Endothelial cell (in vitro differentiated cells): ENCODE results near the gene CCL27. TPM values are rescaled to one million over a fixed set of nuclear protein-coding genes. Genes with fewer than 3 reads are reported as not detected.

Experiments
- DNase-seq: peaks from one replicate; pipeline ENCODE4 v3.0.0; 2021; ENCODE audit warnings: low spot score
- H3K27ac Mint-ChIP-seq: one replicate; pipeline ENCODE4 v1.8.0; 2021; ENCODE audit warnings: mixed read lengths, inconsistent platforms; ENCODE audit not compliant: unreplicated experiment
- H3K27me3 Mint-ChIP-seq: one replicate; pipeline ENCODE4 v1.8.0; 2021; ENCODE audit warnings: mild to moderate bottlenecking, moderate library complexity, mixed read lengths, inconsistent platforms; ENCODE audit not compliant: unreplicated experiment
- H3K36me3 Mint-ChIP-seq: one replicate; pipeline ENCODE4 v1.8.0; 2021; ENCODE audit warnings: mild to moderate bottlenecking, low read depth, mixed read lengths, inconsistent platforms; ENCODE audit not compliant: unreplicated experiment
- H3K4me1 Mint-ChIP-seq: one replicate; pipeline ENCODE4 v1.8.0; 2021; ENCODE audit warnings: mild to moderate bottlenecking, mixed read lengths, inconsistent platforms; ENCODE audit not compliant: unreplicated experiment
- H3K4me3 Mint-ChIP-seq: one replicate; pipeline ENCODE4 v1.8.0; 2021; ENCODE audit warnings: mild to moderate bottlenecking, mixed read lengths, inconsistent platforms; ENCODE audit not compliant: unreplicated experiment
- H3K9me3 Mint-ChIP-seq: one replicate; pipeline ENCODE4 v1.8.0; 2021; ENCODE audit warnings: mixed read lengths, inconsistent platforms; ENCODE audit not compliant: unreplicated experiment
- total RNA-seq: library from RNA; stranded (reverse); fragmentation: NEBNext Ultra II Directional; extraction: Animal tissue kit (Norgen Biotek cat#: 25700); gene quantifications from one replicate; pipeline ENCODE4 v1.2.1, GENCODE V29; 2021; ENCODE audit not compliant: unreplicated experiment
- TF ChIP-seq, protein P1 (sequence below): fragments of 200-600 bp; sonication (generic); IDR thresholded peaks from one replicate; pipeline ENCODE4 v1.5.0; 2021; ENCODE audit warnings: antibody characterized with exemption; ENCODE audit not compliant: unreplicated experiment

CCL27 gene
- total RNA-seq, 1 donor from 2014 or later: not detected

DNA sequence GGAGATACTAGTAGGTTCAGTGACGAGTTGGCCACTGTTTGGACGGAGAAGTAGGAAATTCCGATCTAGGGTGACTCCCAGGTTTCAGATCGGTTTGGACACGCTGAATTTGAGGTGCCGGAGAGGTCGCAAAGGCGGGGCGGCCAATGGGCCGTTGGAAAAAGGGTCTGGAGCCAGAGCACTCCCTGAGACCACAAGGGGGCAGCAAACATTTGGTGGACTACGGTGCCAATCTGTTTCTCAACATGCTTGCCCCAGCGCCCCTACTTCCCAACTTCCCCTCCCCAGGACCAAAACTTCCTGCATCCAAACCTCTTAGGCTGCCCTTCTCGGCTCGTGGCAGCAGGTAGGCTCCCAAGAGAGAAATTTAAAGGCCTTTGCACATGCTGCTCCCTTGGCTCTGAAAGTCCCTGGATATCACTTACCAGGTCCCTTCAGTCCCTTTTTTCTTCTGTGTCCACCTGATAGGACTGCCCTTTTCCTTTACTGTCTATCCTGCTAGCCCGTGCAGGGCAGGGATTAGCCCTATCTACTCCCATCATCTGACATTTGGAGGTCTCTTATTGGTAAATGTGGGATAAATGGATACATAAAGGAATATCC lies 49.6 kb downstream of the CCL27 start:
- no peaks in the 10 kb centered on the region for H3K9me3 Mint-ChIP-seq
- peak overlapping the region; percentile 90 for H3K4me3 Mint-ChIP-seq
- H3K36me3 Mint-ChIP-seq: peaks cover 21% of the 10 kb centered on the region
- H3K27me3 Mint-ChIP-seq: peaks cover 9% of the 10 kb centered on the region
- peaks cover 15% of the 10 kb centered on the region for H3K4me1 Mint-ChIP-seq
- no peak overlapping the region for H3K27ac Mint-ChIP-seq
- TF ChIP-seq, protein P1, sequence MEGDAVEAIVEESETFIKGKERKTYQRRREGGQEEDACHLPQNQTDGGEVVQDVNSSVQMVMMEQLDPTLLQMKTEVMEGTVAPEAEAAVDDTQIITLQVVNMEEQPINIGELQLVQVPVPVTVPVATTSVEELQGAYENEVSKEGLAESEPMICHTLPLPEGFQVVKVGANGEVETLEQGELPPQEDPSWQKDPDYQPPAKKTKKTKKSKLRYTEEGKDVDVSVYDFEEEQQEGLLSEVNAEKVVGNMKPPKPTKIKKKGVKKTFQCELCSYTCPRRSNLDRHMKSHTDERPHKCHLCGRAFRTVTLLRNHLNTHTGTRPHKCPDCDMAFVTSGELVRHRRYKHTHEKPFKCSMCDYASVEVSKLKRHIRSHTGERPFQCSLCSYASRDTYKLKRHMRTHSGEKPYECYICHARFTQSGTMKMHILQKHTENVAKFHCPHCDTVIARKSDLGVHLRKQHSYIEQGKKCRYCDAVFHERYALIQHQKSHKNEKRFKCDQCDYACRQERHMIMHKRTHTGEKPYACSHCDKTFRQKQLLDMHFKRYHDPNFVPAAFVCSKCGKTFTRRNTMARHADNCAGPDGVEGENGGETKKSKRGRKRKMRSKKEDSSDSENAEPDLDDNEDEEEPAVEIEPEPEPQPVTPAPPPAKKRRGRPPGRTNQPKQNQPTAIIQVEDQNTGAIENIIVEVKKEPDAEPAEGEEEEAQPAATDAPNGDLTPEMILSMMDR: peak; percentile 67
- peak; percentile 81 for DNase-seq

Other genes with a start within 250 kb of the CCL27 start
- gene FAM219A, start 204.1 kb downstream of the CCL27 start, total RNA-seq: 55.3 TPM
- gene DNAI1, start 203.9 kb downstream of the CCL27 start, total RNA-seq: 0.74 TPM
- gene ENHO, start 139.7 kb downstream of the CCL27 start, total RNA-seq: 4.1 TPM
- gene CNTFR, start 72.9 kb downstream of the CCL27 start, total RNA-seq: 3.1 TPM
- gene RPP25L, start 50.6 kb downstream of the CCL27 start, total RNA-seq: 12.9 TPM
- gene DCTN3, start 42.2 kb downstream of the CCL27 start, total RNA-seq: 81.5 TPM
- not detected for gene ARID3C, start 33.6 kb downstream of the CCL27 start, total RNA-seq
- gene SIGMAR1, start 24.9 kb downstream of the CCL27 start, total RNA-seq: 25.9 TPM
- gene GALT, start 16.0 kb downstream of the CCL27 start, total RNA-seq: 53.1 TPM
- gene IL11RA, start 10.5 kb downstream of the CCL27 start, total RNA-seq: 61.4 TPM
- gene CCL19, start 28.6 kb upstream of the CCL27 start, total RNA-seq: not detected
- not detected for gene CCL21, start 47.5 kb upstream of the CCL27 start, total RNA-seq